ENCODE measurements around the gene PDZRN3. TPM values are rescaled to one million over a fixed set of nuclear protein-coding genes. Genes with fewer than 3 reads are reported as not detected.

The PDZRN3 gene
- total and polyA plus RNA-seq, 2 donors (not counting 3 experiments of a cell fraction or from before 2014, with no cell fraction given), result not detected

- no peak overlapping the region for H2AFZ ChIP-seq (ENCODE audit: low read depth, low read length)
- CTCF ChIA-PET, result no interaction called here
- H3K27me3 ChIP-seq (ENCODE audit: control insufficient read depth in 2 of 2, insufficient read depth in 2 of 2, low read length in 2 of 2), result no peaks in the 10 kb centered on the region
- H3K4me1 ChIP-seq (ENCODE audit: control insufficient read depth, extremely low read depth, insufficient read depth, low read length), result no peaks in the 10 kb centered on the region
- intact Hi-C loops (cut with micrococcal nuclease) (no loop called here), dilution Hi-C loops (cut with MboI; ENCODE audit: extremely low pct_ligation_motif_present, low sequenced_read_pairs) (no loop called here)
- no peak overlapping the region for H3K9ac ChIP-seq (replicated peaks; ENCODE audit: extremely low read depth, insufficient read depth, low read length)
- H3K36me3 ChIP-seq (ENCODE audit: control insufficient read depth in 2 of 2, extremely low read depth in 1 of 2, insufficient read depth in 2 of 2, low read length in 2 of 2), result no peaks in the 10 kb centered on the region
- TF ChIP-seq POLR2A (IDR thresholded peaks at IDR 0.05; ENCODE audit: low read depth, low read length) (no peak), FOS (IDR thresholded peaks at IDR 0.05; ENCODE audit: borderline replicate concordance, insufficient read depth, low read length) (no peak), CTCF (IDR thresholded peaks at IDR 0.05; ENCODE audit: extremely low read depth in 1 of 2, insufficient read depth in 1 of 2, low read depth in 1 of 2, low read length in 2 of 2) (no peak)
- H3K9me1 ChIP-seq (replicated peaks; ENCODE audit: control insufficient read depth, extremely low read depth, insufficient read depth, low read length), result no peaks in the 10 kb centered on the region
- no peaks in the 10 kb centered on the region for H3K79me2 ChIP-seq (ENCODE audit: control insufficient read depth, insufficient read depth, low read length)
- no TSS peak for BruUV-seq (replicated peaks)
- no peak for DNase-seq (ENCODE audit: low read depth, low spot score)
- H3K9me3 ChIP-seq (replicated peaks; ENCODE audit: control insufficient read depth, insufficient read depth, low read length), result no peaks in the 10 kb centered on the region
- no peak overlapping the region for H3K27ac ChIP-seq (ENCODE audit: insufficient read depth, low read depth, low read length)
- no peaks in the 10 kb centered on the region for H4K20me1 ChIP-seq (replicated peaks; ENCODE audit: control insufficient read depth, extremely low read depth, insufficient read depth, low read length)
- no peak overlapping the region for H3K4me3 ChIP-seq (replicated peaks in 1 of 3; ENCODE audit: insufficient read depth in 1 of 3, low read depth in 1 of 3, low read length in 3 of 3)
- no peak for FAIRE-seq
- H3K4me2 ChIP-seq (ENCODE audit: insufficient read depth, low read length), result no peak overlapping the region
- POLR2A ChIA-PET, result no interaction called here
These were observed 44.4 kb downstream of the PDZRN3 start for GRCh38 chr3:73580343-73580742.

GRCh38 chr3:73577704-73578103 is 47.0 kb downstream of the PDZRN3 start:
- intact Hi-C loops (cut with micrococcal nuclease) (no loop called here), dilution Hi-C loops (cut with MboI; ENCODE audit: extremely low pct_ligation_motif_present, low sequenced_read_pairs) (no loop called here)
- ChIA-PET CTCF (no interaction called here), POLR2A (no interaction called here)
- no peak for TF ChIP-seq JUN (IDR thresholded peaks at IDR 0.05; ENCODE audit: borderline replicate concordance, insufficient read depth, insufficient read length, low read depth)
- no peak for TF ChIP-seq POLR2AphosphoS5 (IDR thresholded peaks at IDR 0.05; ENCODE audit: insufficient read depth, low read depth, low read length)
- no peak for TF ChIP-seq MYC (IDR thresholded peaks at IDR 0.05; ENCODE audit: low read depth, low read length)
- TF ChIP-seq EZH2 (IDR thresholded peaks at IDR 0.05; ENCODE audit: borderline replicate concordance, low read depth, low read length, severe bottlenecking), result no peak
- no peak for TF ChIP-seq CTCF (IDR thresholded peaks at IDR 0.05; ENCODE audit: extremely low read depth in 1 of 2, insufficient read depth in 1 of 2, low read depth in 1 of 2, low read length in 2 of 2)
- TF ChIP-seq MAX (IDR thresholded peaks at IDR 0.05; ENCODE audit: insufficient read depth, insufficient read length), result no peak
- TF ChIP-seq GATA2 (IDR thresholded peaks at IDR 0.05; ENCODE audit: insufficient read depth, insufficient read length, low read depth, low read length), result no peak
- TF ChIP-seq POLR2A (IDR thresholded peaks at IDR 0.05; ENCODE audit: low read depth, low read length), result no peak
- no peak for TF ChIP-seq FOS (IDR thresholded peaks at IDR 0.05; ENCODE audit: borderline replicate concordance, insufficient read depth, low read length)
- no peaks in the 10 kb centered on the region for H3K4me1 ChIP-seq (ENCODE audit: control insufficient read depth, extremely low read depth, insufficient read depth, low read length)
- H3K9me3 ChIP-seq (replicated peaks; ENCODE audit: control insufficient read depth, insufficient read depth, low read length), result no peaks in the 10 kb centered on the region
- H3K36me3 ChIP-seq (ENCODE audit: control insufficient read depth in 2 of 2, extremely low read depth in 1 of 2, insufficient read depth in 2 of 2, low read length in 2 of 2), result no peaks in the 10 kb centered on the region
- no peak overlapping the region for H3K27ac ChIP-seq (ENCODE audit: insufficient read depth, low read depth, low read length)
- no TSS peak for BruUV-seq (replicated peaks)
- H3K4me2 ChIP-seq (ENCODE audit: insufficient read depth, low read length), result no peak overlapping the region
- no peak for FAIRE-seq
- H3K4me3 ChIP-seq (replicated peaks in 1 of 3; ENCODE audit: insufficient read depth in 1 of 3, low read depth in 1 of 3, low read length in 3 of 3), result no peak overlapping the region
- H3K27me3 ChIP-seq (ENCODE audit: control insufficient read depth in 2 of 2, insufficient read depth in 2 of 2, low read length in 2 of 2), result no peaks in the 10 kb centered on the region
- no peaks in the 10 kb centered on the region for H3K79me2 ChIP-seq (ENCODE audit: control insufficient read depth, insufficient read depth, low read length)
- H3K9ac ChIP-seq (replicated peaks; ENCODE audit: extremely low read depth, insufficient read depth, low read length), result no peak overlapping the region
- no peak for DNase-seq (ENCODE audit: low read depth, low spot score)
- no peaks in the 10 kb centered on the region for H4K20me1 ChIP-seq (replicated peaks; ENCODE audit: control insufficient read depth, extremely low read depth, insufficient read depth, low read length)
- H2AFZ ChIP-seq (ENCODE audit: low read depth, low read length), result no peak overlapping the region
- no peaks in the 10 kb centered on the region for H3K9me1 ChIP-seq (replicated peaks; ENCODE audit: control insufficient read depth, extremely low read depth, insufficient read depth, low read length)
